RWPE1 (cell line): Measurements from ENCODE around the gene HOXC11.

Experiments used
- CTCF ChIA-PET: fragments of 350-600 bp; sonication (Branson Sonifier 250); formaldehyde crosslinking; extraction: SDS; loops from one replicate; lab custom pipeline; 2021; lab: Yijun Ruan, JAX
- POLR2A ChIA-PET: fragments of 400-600 bp; formaldehyde crosslinking; extraction: SDS; loops from one replicate; lab custom pipeline; 2020; ENCODE audit warnings: antibody characterized with exemption; ENCODE audit not compliant: low non-redundant PET; lab: Yijun Ruan, JAX
- DNase-seq: peaks from one replicate; pipeline ENCODE4 v3.0.0; 2012; ENCODE audit warnings: low spot score
- H3K27ac ChIP-seq: fragments of 450-650 bp; 2 replicates; pipeline ENCODE4 v1.5.1; 2017
- TF ChIP-seq, protein P1 (sequence below): fragments of 450-650 bp; conservative IDR thresholded peaks from 2 replicates; pipeline ENCODE4 v1.5.1; 2017; ENCODE audit warnings: low read depth, mild to moderate bottlenecking

HOXC11 gene

DNA sequence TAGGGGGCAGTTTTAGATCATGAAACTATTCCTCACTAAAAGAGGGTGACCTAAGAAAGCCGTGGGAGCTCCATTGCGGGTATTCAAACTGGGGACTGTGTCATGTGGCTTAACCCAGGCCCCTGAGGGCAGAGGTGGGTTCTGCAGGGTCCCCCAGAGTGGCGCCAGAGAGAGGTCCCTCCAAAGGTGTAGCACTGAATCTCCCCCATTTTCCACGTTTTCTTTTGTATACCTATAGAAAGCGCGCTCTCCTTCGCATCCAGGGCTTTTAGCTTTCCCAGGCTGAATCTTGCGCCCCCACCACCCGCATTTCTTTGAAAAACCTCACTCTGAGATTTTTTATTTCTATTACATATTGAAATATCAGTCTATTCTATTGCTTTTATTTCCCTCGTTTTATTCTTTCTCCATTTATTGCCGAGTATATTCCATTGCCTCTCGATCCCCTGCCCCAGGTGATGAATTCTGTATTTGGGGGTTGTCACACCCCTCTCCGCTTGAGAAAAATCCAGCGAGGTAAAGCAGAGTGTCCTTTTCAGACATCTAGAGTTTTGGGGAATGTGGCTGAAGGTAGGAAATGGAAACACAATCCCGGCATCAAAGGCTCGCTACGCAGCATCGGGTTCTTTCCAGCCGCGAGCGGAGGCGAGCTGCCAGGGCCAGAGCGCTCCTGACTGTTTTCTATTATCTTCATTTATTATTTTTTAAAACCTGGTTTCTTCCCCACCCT lies 35.2 kb upstream of the HOXC11 start:
- no peak overlapping the region for H3K27ac ChIP-seq
- ChIA-PET POLR2A (interaction anchor here (1.4 kb wide), 1 partner anchor 112 kb away, joined by 3 read pairs; no protein-coding TSS in a partner anchor), CTCF (interaction anchor here (0.6 to 1.1 kb wide), 5 partner anchors 94 to 264 kb away, joined by 3 to 9 read pairs (median 3); no protein-coding TSS in a partner anchor)
- TF ChIP-seq, protein P1, sequence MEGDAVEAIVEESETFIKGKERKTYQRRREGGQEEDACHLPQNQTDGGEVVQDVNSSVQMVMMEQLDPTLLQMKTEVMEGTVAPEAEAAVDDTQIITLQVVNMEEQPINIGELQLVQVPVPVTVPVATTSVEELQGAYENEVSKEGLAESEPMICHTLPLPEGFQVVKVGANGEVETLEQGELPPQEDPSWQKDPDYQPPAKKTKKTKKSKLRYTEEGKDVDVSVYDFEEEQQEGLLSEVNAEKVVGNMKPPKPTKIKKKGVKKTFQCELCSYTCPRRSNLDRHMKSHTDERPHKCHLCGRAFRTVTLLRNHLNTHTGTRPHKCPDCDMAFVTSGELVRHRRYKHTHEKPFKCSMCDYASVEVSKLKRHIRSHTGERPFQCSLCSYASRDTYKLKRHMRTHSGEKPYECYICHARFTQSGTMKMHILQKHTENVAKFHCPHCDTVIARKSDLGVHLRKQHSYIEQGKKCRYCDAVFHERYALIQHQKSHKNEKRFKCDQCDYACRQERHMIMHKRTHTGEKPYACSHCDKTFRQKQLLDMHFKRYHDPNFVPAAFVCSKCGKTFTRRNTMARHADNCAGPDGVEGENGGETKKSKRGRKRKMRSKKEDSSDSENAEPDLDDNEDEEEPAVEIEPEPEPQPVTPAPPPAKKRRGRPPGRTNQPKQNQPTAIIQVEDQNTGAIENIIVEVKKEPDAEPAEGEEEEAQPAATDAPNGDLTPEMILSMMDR: no peak
- DNase-seq: no peak

DNA sequence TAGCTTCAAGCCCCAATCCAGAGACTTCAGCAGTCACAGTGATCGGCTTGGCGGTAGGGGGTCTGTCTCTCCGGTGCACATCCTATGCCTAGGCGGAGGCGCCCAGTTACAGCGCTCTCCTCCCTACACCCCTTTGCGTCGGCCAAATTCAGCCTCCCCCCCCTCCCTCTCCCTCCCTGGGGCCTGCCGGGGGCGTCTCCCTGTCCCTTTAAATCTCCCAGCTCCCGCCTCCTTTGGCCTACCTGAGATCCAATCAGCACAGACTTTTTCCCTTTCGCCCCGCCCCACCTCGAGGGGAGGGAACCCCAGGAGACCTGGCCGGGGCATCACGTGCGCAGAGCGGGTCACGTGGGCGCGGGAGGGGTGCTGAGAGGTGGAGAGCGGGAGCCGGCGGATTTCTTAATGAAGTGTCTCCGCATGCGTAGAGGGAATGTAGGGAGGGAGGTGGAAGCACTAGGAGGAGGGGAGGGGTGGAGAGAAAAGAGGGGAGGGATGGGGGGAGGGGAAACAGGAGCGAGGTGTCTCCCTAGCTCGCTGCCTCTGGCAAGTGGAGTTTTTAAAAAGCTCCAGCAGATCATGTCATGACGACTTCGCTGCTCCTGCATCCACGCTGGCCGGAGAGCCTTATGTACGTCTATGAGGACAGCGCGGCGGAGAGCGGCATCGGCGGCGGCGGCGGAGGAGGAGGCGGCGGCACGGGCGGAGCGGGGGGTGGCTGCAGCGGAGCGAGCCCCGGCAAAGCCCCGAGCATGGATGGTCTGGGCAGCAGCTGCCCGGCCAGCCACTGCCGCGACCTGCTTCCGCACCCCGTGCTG lies 34.4 kb upstream of the HOXC11 start, which contains the start of gene HOXC13:
Gene HOXC13 (plus strand): TSS at position 506 of the 815 bp plus-strand sequence. CDS start 76 bp downstream, at position 582.
- H3K27ac ChIP-seq: peak within 1 kb of the TSS; percentile 42
- TF ChIP-seq, protein P1: no peak
- ChIA-PET CTCF (interaction anchor here (0.6 to 2.3 kb wide), 8 partner anchors 47 to 263 kb away, joined by 3 to 9 read pairs (median 3); partner anchors contain the start of gene HOXC10), POLR2A (interaction anchor here (1.4 kb wide), 1 partner anchor 113 kb away, joined by 3 read pairs; no protein-coding TSS in a partner anchor)
- peak; percentile 99 for DNase-seq

DNA sequence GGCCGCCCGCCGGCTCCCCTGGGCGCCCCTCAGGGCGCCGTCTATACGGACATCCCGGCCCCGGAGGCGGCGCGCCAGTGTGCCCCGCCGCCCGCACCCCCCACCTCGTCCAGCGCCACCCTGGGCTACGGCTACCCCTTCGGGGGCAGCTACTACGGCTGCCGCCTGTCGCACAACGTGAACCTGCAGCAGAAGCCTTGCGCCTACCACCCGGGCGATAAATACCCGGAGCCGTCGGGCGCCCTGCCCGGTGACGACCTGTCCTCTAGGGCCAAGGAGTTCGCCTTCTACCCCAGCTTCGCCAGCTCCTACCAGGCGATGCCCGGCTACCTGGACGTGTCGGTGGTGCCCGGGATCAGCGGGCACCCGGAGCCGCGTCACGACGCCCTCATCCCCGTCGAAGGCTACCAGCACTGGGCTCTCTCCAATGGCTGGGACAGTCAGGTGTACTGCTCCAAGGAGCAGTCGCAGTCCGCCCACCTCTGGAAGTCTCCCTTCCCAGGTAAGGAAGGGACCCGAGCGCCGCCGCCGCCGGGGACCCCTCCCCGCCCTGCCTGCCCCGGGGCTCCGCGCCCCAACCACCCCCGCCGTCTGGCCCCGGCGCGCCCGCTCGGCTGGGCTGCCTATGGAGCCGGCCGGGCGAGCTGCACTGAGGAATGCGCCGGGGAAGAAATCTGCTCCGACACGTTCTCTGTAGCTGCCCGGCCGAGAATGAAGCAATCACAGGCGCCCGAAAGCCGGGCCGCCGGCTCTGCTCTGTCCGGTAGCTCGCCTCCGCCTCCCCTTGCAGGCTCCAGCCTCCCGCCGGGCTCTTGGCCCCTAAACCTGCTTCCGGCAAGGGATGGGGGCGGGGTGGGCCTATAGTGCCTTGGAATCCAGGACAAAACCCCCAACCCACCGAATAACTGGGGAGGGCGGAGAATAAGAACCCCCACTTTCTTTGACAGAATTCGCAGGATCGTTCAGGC lies 33.5 kb upstream of the HOXC11 start:
- peak; percentile 74 for DNase-seq
- H3K27ac ChIP-seq: peak overlapping the region; percentile 42
- ChIA-PET CTCF (interaction anchor here (1.1 to 2.3 kb wide), 4 partner anchors 46 to 193 kb away, joined by 3 to 9 read pairs (median 6); partner anchors contain the start of gene HOXC10), POLR2A (interaction anchor here (0.6 to 1.4 kb wide), 3 partner anchors 41 to 237 kb away, joined by 3 read pairs; no protein-coding TSS in a partner anchor)
- TF ChIP-seq, protein P1: no peak

DNA sequence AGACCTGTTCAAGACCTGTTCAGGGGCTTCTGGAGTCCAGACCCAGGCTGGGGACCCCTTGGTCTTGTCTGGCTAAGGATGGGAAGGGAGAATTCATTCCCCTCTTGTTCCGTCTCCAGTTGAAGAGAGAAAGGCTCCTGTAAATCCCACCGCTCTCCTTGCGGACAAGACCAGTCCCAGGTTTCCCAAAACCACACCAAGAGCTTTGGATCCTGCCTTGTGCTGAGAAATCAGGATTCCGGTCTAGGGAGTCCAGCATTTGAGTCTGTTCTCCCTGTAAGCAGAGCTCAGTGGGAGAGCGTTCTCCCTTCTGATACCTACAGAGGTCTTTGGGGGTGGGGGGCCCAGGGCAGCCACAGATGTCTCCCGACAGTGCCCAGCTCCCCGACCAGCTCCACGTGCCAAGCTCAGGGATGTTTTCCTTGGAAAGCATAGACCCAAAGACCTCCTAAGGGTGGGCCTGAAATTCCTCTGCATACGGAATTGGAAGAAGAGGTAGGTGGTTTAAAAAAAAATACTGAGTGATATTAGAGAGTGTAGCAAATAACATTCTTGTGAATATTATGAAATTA lies 32.4 kb upstream of the HOXC11 start:
- CTCF ChIA-PET: interaction anchor here (0.6 to 2.3 kb wide), 4 partner anchors 45 to 251 kb away, joined by 3 to 7 read pairs (median 4); partner anchors contain the start of gene HOXC10
- TF ChIP-seq, protein P1: no peak
- POLR2A ChIA-PET: interaction anchor here (0.6 kb wide), 1 partner anchor 33 kb away, joined by 5 read pairs; no protein-coding TSS in a partner anchor
- no peak overlapping the region for H3K27ac ChIP-seq
- no peak for DNase-seq

DNA sequence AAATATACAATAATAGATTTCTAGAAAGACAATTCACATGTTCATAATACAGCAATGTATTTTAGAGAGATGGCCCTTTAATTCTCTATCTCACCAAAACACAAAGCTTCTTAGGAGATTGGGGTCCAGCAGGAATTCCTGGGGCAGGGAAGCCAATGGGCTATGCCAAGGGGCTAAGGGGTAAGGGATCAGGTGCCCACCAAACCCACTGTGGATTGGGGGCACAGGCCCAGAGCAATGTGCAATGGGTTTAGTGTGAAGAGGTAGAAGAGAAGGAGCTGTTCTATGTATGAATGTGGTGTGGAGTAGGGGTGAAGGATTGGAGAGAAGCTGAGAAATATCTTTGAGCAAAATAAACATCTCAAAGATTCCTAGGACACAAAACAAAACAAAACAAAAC lies 31.7 kb upstream of the HOXC11 start:
- DNase-seq: no peak
- ChIA-PET CTCF (interaction anchor here (0.6 to 2.3 kb wide), 3 partner anchors 149 to 252 kb away, joined by 3 to 7 read pairs (median 3); no protein-coding TSS in a partner anchor), POLR2A (no interaction called here)
- no peak overlapping the region for H3K27ac ChIP-seq
- TF ChIP-seq, protein P1: no peak
